Endothelial cell of umbilical vein (primary cell): Measurements from ENCODE around the gene PPM1F. TPM values are rescaled to one million over a fixed set of nuclear protein-coding genes. Genes with fewer than 3 reads are reported as not detected.

ENCODE experiments used
- BruUV-seq: library from RNA; stranded (reverse); fragments of 400-500 nt; replicated peaks from 2 replicates; lab custom pipeline; 2021; lab: Mats Ljungman, UMichigan
- CTCF ChIA-PET: fragments of 300-600, 350-600 bp; sonication (Branson Sonifier 250); formaldehyde crosslinking; loops from one replicate; lab custom pipeline; 2021; ENCODE audit warnings: antibody characterized with exemption, inconsistent platforms; lab: Charles Lee
- POLR2A ChIA-PET: fragments of 300-600, 350-600 bp; sonication (Branson Sonifier 250); formaldehyde crosslinking; loops from one replicate; lab custom pipeline; 2021; ENCODE audit warnings: antibody characterized with exemption, inconsistent platforms; lab: Charles Lee
- DNase-seq: peaks from one replicate; pipeline ENCODE4 v3.0.0-alpha.2; 2011; ENCODE audit warnings: low read depth, low spot score
- FAIRE-seq: peaks from 2 replicates; lab custom pipeline; 2011; peaks lifted over from hg19 to GRCh38; lab: Jason Lieb, UNC
- H2AFZ ChIP-seq: 2 replicates; pipeline ENCODE4 v1.6.0; 2012; ENCODE audit warnings: low read depth, low read length, control low read depth, inconsistent platforms
- H3K27ac ChIP-seq: 2 replicates; pipeline ENCODE4 v1.5.1; 2011; ENCODE audit warnings: low read depth, mild to moderate bottlenecking, control low read depth, low read length, moderate library complexity; ENCODE audit not compliant: insufficient read depth
- H3K27me3 ChIP-seq, 2 experiments: 2 replicates each; pipeline versions ENCODE4 v1.6.0 to v1.6.1; 2011; ENCODE audit warnings: low read length in 2 of 2, mixed read lengths in 1 of 2; ENCODE audit not compliant: control insufficient read depth in 2 of 2, insufficient read depth in 2 of 2
- H3K36me3 ChIP-seq, 2 experiments: 2 replicates in 1 of 2; 3 replicates in 1 of 2; pipeline ENCODE4 v1.5.1; 2011; ENCODE audit warnings: low read length in 2 of 2, mild to moderate bottlenecking in 1 of 2, moderate library complexity in 1 of 2; ENCODE audit not compliant: control insufficient read depth in 2 of 2, insufficient read depth in 2 of 2; ENCODE audit errors: extremely low read depth in 1 of 2
- H3K4me1 ChIP-seq: 3 replicates; pipeline ENCODE4 v1.5.1; 2011; ENCODE audit warnings: mild to moderate bottlenecking, low read length; ENCODE audit not compliant: control insufficient read depth, insufficient read depth; ENCODE audit errors: extremely low read depth
- H3K4me2 ChIP-seq: 2 replicates; pipeline ENCODE4 v1.6.1; 2011; ENCODE audit warnings: low read length, control low read depth, mixed read lengths; ENCODE audit not compliant: insufficient read depth
- H3K4me3 ChIP-seq, 3 experiments: fragments of 200-600 bp in 1 of 3; sonication (generic), shearing (Covaris generic) in 1 of 3; replicated peaks in 1 of 3; 2 replicates each; pipeline ENCODE4 v1.5.1; 2011 to 2016; ENCODE audit warnings: control low read depth in 3 of 3, low read length in 3 of 3, mild to moderate bottlenecking in 2 of 3, inconsistent platforms in 1 of 3, low read depth in 1 of 3, moderate library complexity in 1 of 3; ENCODE audit not compliant: insufficient read depth in 1 of 3
- H3K79me2 ChIP-seq: 2 replicates; pipeline ENCODE4 v1.6.0; 2012; ENCODE audit warnings: low read length, inconsistent platforms; ENCODE audit not compliant: control insufficient read depth, insufficient read depth
- H3K9ac ChIP-seq: replicated peaks from 2 replicates; pipeline ENCODE3; 2011; ENCODE audit warnings: low read length, control low read depth; ENCODE audit not compliant: insufficient read depth; ENCODE audit errors: extremely low read depth
- H3K9me1 ChIP-seq: replicated peaks from 3 replicates; pipeline ENCODE4 v1.6.0; 2011; ENCODE audit warnings: mild to moderate bottlenecking, low read length; ENCODE audit not compliant: control insufficient read depth, insufficient read depth; ENCODE audit errors: extremely low read depth
- H3K9me3 ChIP-seq: replicated peaks from 2 replicates; pipeline ENCODE4 v1.5.1; 2012; ENCODE audit warnings: low read length, inconsistent platforms; ENCODE audit not compliant: control insufficient read depth, insufficient read depth
- H4K20me1 ChIP-seq: replicated peaks from 2 replicates; pipeline ENCODE3; 2011; ENCODE audit warnings: mild to moderate bottlenecking, low read length; ENCODE audit not compliant: control insufficient read depth, insufficient read depth; ENCODE audit errors: extremely low read depth
- CTCF ChIP-seq, 2 donors: IDR thresholded peaks; 1 replicate in 1 of 2; 2 replicates in 1 of 2; pipeline ENCODE4 v1.5.1; 2011; ENCODE audit warnings: low read length in 2 of 2, mild to moderate bottlenecking in 2 of 2, moderate library complexity in 2 of 2, control low read depth in 1 of 2, inconsistent platforms in 1 of 2, low read depth in 1 of 2; ENCODE audit not compliant: insufficient read depth in 1 of 2; ENCODE audit errors: extremely low read depth in 1 of 2
- EZH2 ChIP-seq: IDR thresholded peaks from 2 replicates; pipeline ENCODE4 v1.6.1; 2012; ENCODE audit warnings: borderline replicate concordance, low read depth, mild to moderate bottlenecking, moderate library complexity, low read length, inconsistent platforms; ENCODE audit not compliant: severe bottlenecking
- FOS ChIP-seq: IDR thresholded peaks from 2 replicates; pipeline ENCODE4 v1.6.1; 2011; ENCODE audit warnings: mild to moderate bottlenecking, low read length, moderate library complexity, borderline replicate concordance; ENCODE audit not compliant: insufficient read depth
- GATA2 ChIP-seq: IDR thresholded peaks from 2 replicates; pipeline ENCODE4 v1.7.0; 2011; ENCODE audit warnings: low read depth, mild to moderate bottlenecking, moderate library complexity, mixed read lengths, low read length; ENCODE audit not compliant: insufficient read length, insufficient read depth
- JUN ChIP-seq: IDR thresholded peaks from 2 replicates; pipeline ENCODE4 v1.6.1; 2011; ENCODE audit warnings: borderline replicate concordance, low read depth; ENCODE audit not compliant: insufficient read length, insufficient read depth
- MYC ChIP-seq: IDR thresholded peaks from one replicate; pipeline ENCODE4 v1.6.1; 2011; ENCODE audit warnings: mild to moderate bottlenecking, low read depth, low read length
- POLR2A ChIP-seq: IDR thresholded peaks from 2 replicates; pipeline ENCODE4 v1.6.1; 2012; ENCODE audit warnings: low read depth, mild to moderate bottlenecking, control low read depth, low read length
- POLR2AphosphoS5 ChIP-seq: IDR thresholded peaks from 2 replicates; pipeline ENCODE4 v1.6.1; 2012; ENCODE audit warnings: low read depth, mild to moderate bottlenecking, control low read depth, low read length, moderate library complexity; ENCODE audit not compliant: insufficient read depth
- dilution Hi-C: fragments of 300-500 bp; cut with MboI; formaldehyde crosslinking; loops from one replicate; pipeline ENCODE4 v1.15.0; 2019; ENCODE audit warnings: low sequenced_read_pairs; ENCODE audit not compliant: extremely low pct_ligation_motif_present
- intact Hi-C: fragments of 100-400 bp; cut with micrococcal nuclease; formaldehyde crosslinking; loops from one replicate; pipeline ENCODE4 v1.10.0; 2022
- polyA plus RNA-seq, 4 experiments: library from polyadenylated mRNA; depleted of rRNA in 3 of 4; stranded (reverse) in 3 of 4; unstranded in 1 of 4; fragments of >200 nt; gene quantifications; 2 replicates each; pipeline versions ENCODE4 v1.2.1 to v1.2.3, GENCODE V29; 2011 to 2012; ENCODE audit warnings: missing spikeins in 1 of 4
- total RNA-seq: library from RNA; stranded (reverse); gene quantifications from 2 replicates; pipeline ENCODE4 v1.2.3, GENCODE V29; 2021
- TF ChIP-seq, protein P1 (sequence below): IDR thresholded peaks from 2 replicates; pipeline ENCODE4 v1.6.1; 2011; ENCODE audit not compliant: insufficient read depth, insufficient read length

The PPM1F gene
- total and polyA plus RNA-seq, 2 donors (not counting 3 experiments of a cell fraction or from before 2014, with no cell fraction given) = 107 to 178 TPM

- no peak for DNase-seq
- Histone ChIP-seq H3K27me3 (no peaks in the 10 kb centered on the region), H3K4me2 (no peak overlapping the region), H3K9me3 (no peaks in the 10 kb centered on the region), H3K9me1 (no peaks in the 10 kb centered on the region), H3K4me1 (no peaks in the 10 kb centered on the region), H3K79me2 (peaks cover 18% of the 10 kb centered on the region), H2AFZ (no peak overlapping the region), H3K36me3 (peaks cover 22 to 27% of the 10 kb centered on the region in 2 experiments), H3K27ac (no peak overlapping the region), H3K4me3 (no peak overlapping the region), H3K9ac (no peak overlapping the region), H4K20me1 (no peaks in the 10 kb centered on the region)
- CTCF ChIA-PET = no interaction called here
- POLR2A ChIA-PET = no interaction called here
- BruUV-seq = no TSS peak
- dilution Hi-C loops = no loop called here
- no peak for TF ChIP-seq CTCF (IDR thresholded peaks at IDR 0.05; ENCODE audit: extremely low read depth in 1 of 2, insufficient read depth in 1 of 2, low read depth in 1 of 2, low read length in 2 of 2)
- TF ChIP-seq POLR2A = no peak
- TF ChIP-seq JUN = no peak
- TF ChIP-seq FOS = no peak
- TF ChIP-seq EZH2 = no peak
- TF ChIP-seq POLR2AphosphoS5 = no peak
- TF ChIP-seq MYC = no peak
- TF ChIP-seq, protein P1, sequence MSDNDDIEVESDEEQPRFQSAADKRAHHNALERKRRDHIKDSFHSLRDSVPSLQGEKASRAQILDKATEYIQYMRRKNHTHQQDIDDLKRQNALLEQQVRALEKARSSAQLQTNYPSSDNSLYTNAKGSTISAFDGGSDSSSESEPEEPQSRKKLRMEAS = no peak
- TF ChIP-seq GATA2 = no peak
- intact Hi-C loops = no loop called here
- no peak for FAIRE-seq
Measured at GRCh38 chr22:21975273-21975672, 22.6 kb upstream of the PPM1F start.
